GM19395 (cell line): ENCODE measurements around the gene HRCT1.
"Not testable (repeated sequence)": the region's sequence is repeated elsewhere in the genome, so short reads cannot be mapped to it uniquely, and the experiment has no call there.

Source experiments
- ATAC-seq: cut with Tn5 transposase; IDR thresholded peaks from one replicate; pipeline ENCODE4 v1.9.1; 2021; ENCODE audit warnings: mild to moderate bottlenecking, moderate library complexity; ENCODE audit not compliant: unreplicated experiment

Gene HRCT1

GRCh38 chr9:35892051-35892450, 14.0 kb upstream of the HRCT1 start:
- ATAC-seq: no peak

GRCh38 chr9:35896570-35896969, 9.4 kb upstream of the HRCT1 start:
- no peak for ATAC-seq

DNA sequence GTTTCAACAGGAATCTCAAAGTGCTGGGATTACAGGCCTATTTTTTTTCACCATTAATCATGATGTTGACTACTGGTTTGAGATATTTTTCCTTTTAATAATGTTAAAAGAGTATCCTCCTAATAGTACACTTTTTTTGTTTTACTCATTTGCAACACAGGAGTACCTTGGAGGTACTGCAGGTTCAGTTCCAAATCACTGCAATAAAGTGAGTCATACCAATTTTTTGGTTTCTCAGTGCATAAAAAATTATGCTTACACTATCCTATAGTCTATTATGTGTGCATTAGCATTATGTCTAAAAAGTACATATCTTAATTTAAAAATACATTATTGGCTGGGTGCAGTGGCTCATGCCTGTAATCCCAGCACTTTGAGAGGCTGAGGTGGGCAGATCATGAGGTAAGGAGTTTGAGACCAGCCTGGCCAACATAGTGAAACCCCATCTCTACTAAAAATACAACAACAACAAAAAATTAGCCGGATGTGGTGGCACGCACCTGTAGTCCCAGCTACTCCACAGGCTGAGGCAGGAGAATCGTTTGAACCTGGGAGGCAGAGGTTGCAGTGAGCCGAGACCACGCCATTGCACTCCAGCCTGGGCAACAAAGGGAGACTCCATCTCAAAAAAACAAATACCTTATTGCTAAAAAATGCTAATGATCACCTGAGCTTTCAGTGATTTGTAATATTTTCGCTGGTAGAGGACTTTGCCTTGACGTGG, 8.5 kb upstream of the HRCT1 start:
- ATAC-seq: not testable (repeated sequence)

GRCh38 chr9:35898337-35898736, 7.7 kb upstream of the HRCT1 start:
- no peak for ATAC-seq

GRCh38 chr9:35899021-35899420, 7.0 kb upstream of the HRCT1 start:
- no peak for ATAC-seq

GRCh38 chr9:35903049-35903448, 3.0 kb upstream of the HRCT1 start:
- no peak for ATAC-seq

DNA sequence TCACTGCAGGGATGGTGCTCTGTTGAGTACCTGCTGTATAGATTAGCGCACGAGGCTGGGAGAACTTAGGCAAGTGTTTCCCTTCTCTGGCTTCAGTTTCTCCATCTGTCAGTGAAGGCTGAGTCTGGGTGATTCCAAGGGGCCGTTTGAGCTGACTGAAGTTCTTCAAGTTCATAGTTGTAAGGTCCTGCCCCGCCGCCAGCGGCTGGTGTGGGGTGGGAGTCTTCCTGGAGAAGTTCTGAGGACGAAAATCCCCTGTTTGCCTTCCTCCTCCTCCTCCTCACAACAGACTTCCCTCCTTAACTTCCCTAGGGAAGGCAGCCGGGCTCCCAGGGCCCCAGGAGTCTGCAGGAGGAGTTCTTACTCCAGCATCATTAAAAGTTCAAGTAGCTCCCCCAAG, 1.7 kb upstream of the HRCT1 start:
- ATAC-seq: no peak

- ATAC-seq: no peak
Measured at GRCh38 chr9:35905051-35905781, 786 bp upstream of the HRCT1 start.

DNA sequence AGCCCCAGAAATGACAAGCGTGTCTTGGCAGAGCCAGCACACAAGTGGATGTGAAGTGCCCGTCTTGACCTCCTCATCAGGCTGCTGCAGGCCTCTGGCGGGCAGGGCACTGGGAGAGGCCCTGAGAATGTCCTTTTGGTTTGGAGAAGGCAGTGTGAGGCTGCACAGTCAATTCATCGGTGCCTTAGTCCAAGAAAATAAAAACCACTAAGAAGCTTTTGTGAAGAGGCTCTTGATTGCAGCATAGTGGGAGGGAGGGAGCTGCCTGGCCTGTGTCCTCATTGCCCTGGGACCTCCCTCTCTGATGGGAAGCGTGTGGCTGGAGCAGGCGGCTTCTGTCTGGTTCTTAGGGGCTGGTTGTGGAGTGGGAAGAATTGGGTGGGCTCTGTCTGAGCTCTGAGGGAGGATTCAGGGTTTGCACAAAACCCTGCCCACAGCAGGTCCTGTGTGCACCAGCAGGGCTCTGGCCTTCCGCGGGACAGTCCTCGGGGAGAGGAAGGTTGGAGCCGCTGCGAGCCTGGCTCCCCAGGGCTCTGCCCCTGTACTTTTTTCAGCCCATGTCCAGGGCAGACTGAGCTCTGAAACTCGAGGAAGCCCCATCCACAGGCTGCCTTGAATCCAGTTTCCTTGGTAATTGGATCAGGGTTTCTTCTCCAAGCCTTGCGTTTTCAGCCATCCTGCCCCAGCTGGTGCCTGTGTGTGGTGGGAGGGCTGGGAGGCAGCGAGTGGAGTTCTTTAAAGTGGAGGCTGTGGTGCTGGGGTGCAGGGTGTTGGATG, 1.1 kb downstream of the HRCT1 start:
- ATAC-seq: no peak

- no peak for ATAC-seq
Measured at GRCh38 chr9:35907711-35908503, 1.9 kb downstream of the HRCT1 start.

DNA sequence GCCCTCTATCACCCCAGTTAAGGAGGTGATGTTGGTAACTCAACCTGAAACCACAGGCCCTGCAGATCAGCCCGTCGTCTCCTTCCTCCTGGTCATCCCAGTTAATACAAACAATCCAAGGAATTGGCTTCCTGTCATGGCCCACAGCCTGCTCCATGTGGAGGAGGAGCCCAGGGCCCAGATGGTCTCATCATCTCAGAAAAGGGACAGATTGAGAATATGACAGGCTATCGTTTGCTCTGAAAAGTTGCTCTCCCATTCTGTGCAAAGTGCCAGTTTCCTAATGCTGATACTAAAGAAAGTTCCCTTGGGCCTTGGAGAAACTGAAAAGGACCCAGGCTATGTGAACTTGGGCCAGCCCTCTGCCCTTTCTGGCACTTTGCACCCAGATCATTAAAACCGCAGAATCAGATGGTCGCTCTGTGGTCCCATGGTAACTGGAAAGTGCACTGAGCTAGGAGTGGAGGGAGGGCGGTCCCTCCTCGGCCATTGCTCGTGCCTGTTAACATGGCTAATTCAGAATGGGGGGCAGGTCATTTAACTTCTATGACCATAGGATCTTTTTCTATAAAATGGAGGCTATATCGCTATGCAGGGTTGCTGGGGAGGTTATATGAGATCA, 2.6 kb downstream of the HRCT1 start:
- ATAC-seq: no peak

- no peak for ATAC-seq
Measured at GRCh38 chr9:35909274-35909673, 3.3 kb downstream of the HRCT1 start, which contains the start of gene SPAAR. SPAAR (plus strand) TSS chr9:35909490; CDS start chr9:35910464, 974 bp downstream.

DNA sequence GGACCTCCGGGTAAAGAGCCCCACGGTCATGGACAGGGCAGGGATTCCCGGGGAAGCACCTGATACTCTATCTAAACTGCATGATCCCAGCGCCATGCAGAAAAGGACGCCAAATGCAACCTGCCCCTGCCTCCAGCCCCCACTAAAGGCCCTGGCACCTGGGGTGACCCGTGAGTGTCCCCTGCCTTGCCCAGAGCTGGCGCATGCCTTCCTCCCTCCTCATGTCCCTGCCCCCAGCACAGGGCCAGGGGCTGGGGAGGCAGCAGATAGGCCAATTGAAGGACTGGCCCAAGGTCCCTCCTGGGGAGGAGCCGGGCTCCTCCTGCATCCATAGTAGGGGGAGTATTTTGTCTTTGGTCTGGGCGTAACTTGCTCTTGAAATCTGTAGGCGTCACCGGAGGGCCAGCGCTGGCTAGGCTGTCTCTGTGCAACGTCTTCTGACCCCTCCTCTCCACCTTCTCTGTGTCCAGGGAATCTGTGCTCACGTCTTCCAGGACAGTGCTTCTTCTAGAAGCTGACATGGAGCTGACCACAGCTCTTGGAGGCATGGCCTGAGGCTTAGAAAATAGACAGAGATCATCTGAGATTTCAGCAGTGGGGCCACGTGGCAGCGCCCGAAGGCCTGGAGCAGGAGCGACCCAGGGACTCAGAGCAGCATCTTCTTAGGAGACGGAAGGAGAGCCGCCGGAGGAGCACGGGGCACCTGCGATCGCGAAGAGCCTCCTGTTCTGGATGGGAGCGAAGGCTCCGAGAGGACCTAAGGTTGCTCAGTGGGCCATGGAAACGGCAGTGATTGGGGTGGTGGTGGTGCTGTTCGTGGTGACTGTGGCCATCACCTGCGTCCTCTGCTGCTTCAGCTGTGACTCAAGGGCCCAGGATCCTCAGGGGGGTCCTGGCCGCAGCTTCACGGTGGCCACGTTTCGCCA, 3.9 kb downstream of the HRCT1 start:
- ATAC-seq: no peak

GRCh38 chr9:35910613-35911359, 4.8 kb downstream of the HRCT1 start:
- no peak for ATAC-seq

- ATAC-seq: no peak
Measured at GRCh38 chr9:35911690-35912089, 5.7 kb downstream of the HRCT1 start.

DNA sequence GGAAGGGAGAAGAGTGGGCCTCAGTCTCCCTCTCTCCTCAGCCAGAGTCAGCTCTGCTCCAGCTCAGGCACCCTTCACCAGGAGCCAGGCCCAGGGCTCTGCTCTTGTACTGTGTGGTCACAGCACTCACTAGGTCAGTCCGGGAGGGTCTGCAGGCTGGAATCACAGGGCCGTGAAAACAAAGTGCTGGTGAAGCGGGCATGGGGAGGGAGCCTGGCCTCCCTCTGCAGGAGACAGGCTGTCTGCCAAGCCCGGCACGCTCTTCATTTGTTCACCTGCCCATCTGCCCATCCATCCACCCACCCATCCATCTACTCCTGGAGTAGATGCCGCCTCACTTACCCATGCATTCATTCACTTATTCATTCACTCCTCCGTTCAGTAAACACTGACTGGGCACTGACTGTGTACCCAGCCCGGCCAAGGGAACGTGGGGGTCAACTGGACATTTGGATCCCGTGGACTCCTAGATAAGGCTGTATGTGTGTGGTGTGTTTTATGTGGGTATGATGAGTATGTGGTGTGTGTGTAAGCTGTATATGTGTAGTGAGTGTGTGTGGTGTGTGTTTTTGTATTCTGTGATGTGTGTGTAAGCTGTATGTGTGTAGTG, 6.9 kb downstream of the HRCT1 start:
- no peak for ATAC-seq

DNA sequence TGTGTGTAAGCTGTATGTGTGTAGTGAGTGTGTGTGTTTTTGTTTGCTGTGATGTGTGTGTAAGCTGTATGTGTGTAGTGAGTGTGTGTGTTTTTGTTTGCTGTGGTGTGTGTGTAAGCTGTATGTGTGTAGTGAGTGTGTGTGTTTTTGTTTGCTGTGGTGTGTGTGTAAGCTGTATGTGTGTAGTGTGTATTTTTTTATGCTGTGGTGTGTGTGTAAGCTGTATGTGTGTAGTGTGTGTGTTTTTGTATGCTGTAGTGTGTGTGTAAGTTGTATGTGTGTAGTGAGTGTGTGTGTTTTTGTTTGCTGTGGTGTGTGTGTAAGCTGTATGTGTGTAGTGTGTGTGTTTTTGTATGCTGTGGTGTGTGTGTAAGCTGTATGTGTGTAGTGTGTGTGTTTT, 7.4 kb downstream of the HRCT1 start:
- ATAC-seq: not testable (repeated sequence)

- ATAC-seq: no peak
Measured at GRCh38 chr9:35914301-35914807, 8.4 kb downstream of the HRCT1 start.
